ENCODE results near the gene UTP15. TPM values are rescaled to one million over a fixed set of nuclear protein-coding genes. Genes with fewer than 3 reads are reported as not detected.

The UTP15 gene
- total and polyA plus RNA-seq, 8 donors = 0.87 to 168 (median 9.4) TPM

- peak in 1 of 2 donors; percentile 49 for DNase-seq
- Histone ChIP-seq H3K36me3 (peaks cover 7 to 44% (median 43%) of the 10 kb centered on the region in 4 donors), H3K27ac (peak overlapping the region; percentile 91 to 96 (median 95)), H3K4me1 (peaks cover 19 to 68% (median 42%) of the 10 kb centered on the region in 4 donors), H3K27me3 (no peaks in the 10 kb centered on the region), H3K4me3 (peak overlapping the region; percentile 71 to 93 (median 83)), H3K9me3 (no peaks in the 10 kb centered on the region)
- WGBS, 5 donors = 1 to 4% (median 2%) methylated on average over 9 of the region's 9 CpGs
- intact Hi-C loops (cut with DNase I; ENCODE audit: low total_unique reads) = no loop called here
- no peak for TF ChIP-seq POLR2AphosphoS5 (IDR thresholded peaks at IDR 0.05)
- TF ChIP-seq POLR2A (IDR thresholded peaks at IDR 0.05) = no peak
- TF ChIP-seq EP300 (IDR thresholded peaks at IDR 0.05) = no peak
- TF ChIP-seq CTCF (IDR thresholded peaks at IDR 0.05) = no peak
Measured at GRCh38 chr5:73564675-73565074, 868 bp upstream of the UTP15 start.

- intact Hi-C loops (cut with DNase I; ENCODE audit: low total_unique reads) = no loop called here
- Histone ChIP-seq H3K9me3 (no peaks in the 10 kb centered on the region), H3K36me3 (peaks cover 0 to 43% (median 41%) of the 10 kb centered on the region in 4 donors), H3K4me3 (peak overlapping the region; percentile 71 to 93 (median 83)), H3K27me3 (no peaks in the 10 kb centered on the region), H3K27ac (peak overlapping the region; percentile 91 to 96 (median 95)), H3K4me1 (peaks cover 19 to 68% (median 49%) of the 10 kb centered on the region in 4 donors)
- DNase-seq = no peak
- 4 to 8% (median 6%) methylated on average over 5 to 8 of the region's 8 CpGs for WGBS, 5 donors
- TF ChIP-seq EP300 (IDR thresholded peaks at IDR 0.05) (no peak), POLR2A (IDR thresholded peaks at IDR 0.05) (no peak), POLR2AphosphoS5 (IDR thresholded peaks at IDR 0.05) (no peak), CTCF (IDR thresholded peaks at IDR 0.05) (no peak)
Measured at GRCh38 chr5:73565969-73566547, 515 bp downstream of the UTP15 start.

GRCh38 chr5:73582285-73583145 lies 17.0 kb downstream of the UTP15 start:
- peaks cover 0 to 4% (median under 1%) of the 10 kb centered on the region in 4 donors for H3K4me1 ChIP-seq
- no peak for DNase-seq
- TF ChIP-seq EP300 (IDR thresholded peaks at IDR 0.05) (no peak), POLR2AphosphoS5 (IDR thresholded peaks at IDR 0.05) (no peak), CTCF (IDR thresholded peaks at IDR 0.05) (no peak), POLR2A (IDR thresholded peaks at IDR 0.05) (no peak)
- no peaks in the 10 kb centered on the region for H3K9me3 ChIP-seq
- no peaks in the 10 kb centered on the region for H3K27me3 ChIP-seq
- no peak overlapping the region for H3K27ac ChIP-seq
- intact Hi-C loops (cut with DNase I; ENCODE audit: low total_unique reads) = no loop called here
- no peak overlapping the region for H3K4me3 ChIP-seq
- 54 to 89% (median 68%) methylated on average over 3 of the region's 3 CpGs for WGBS, 5 donors
- peaks cover 15 to 49% (median 46%) of the 10 kb centered on the region in 4 donors for H3K36me3 ChIP-seq

GRCh38 chr5:73587923-73588322 lies 22.4 kb downstream of the UTP15 start:
- DNase-seq = no peak
- peak overlapping the region in 1 of 5 donors; percentile 22 for H3K27ac ChIP-seq
- WGBS, 5 donors = 10 to 47% (median 23%) methylated on average over 1 of the region's 1 CpG
- no peaks in the 10 kb centered on the region for H3K27me3 ChIP-seq
- H3K4me3 ChIP-seq = no peak overlapping the region
- intact Hi-C loops (cut with DNase I; ENCODE audit: low total_unique reads) = loop anchor here (5.0 kb wide), 1 partner anchor 204 kb away; no protein-coding TSS in a partner anchor
- TF ChIP-seq POLR2A (IDR thresholded peaks at IDR 0.05) (no peak), POLR2AphosphoS5 (IDR thresholded peaks at IDR 0.05) (no peak), EP300 (IDR thresholded peaks at IDR 0.05) (no peak), CTCF (IDR thresholded peaks at IDR 0.05) (no peak)
- H3K9me3 ChIP-seq = no peaks in the 10 kb centered on the region
- peaks cover 0 to 25% (median 9%) of the 10 kb centered on the region in 4 donors for H3K4me1 ChIP-seq
- no peaks in the 10 kb centered on the region for H3K36me3 ChIP-seq

Measured in stomach (tissue), 9 donors.